Neural progenitor cell (in vitro differentiated cells): ENCODE data around the gene OSBP.

Source experiments
- EZH2 ChIP-seq: fragments of 200-600 bp; sonication (generic); IDR thresholded peaks from 2 replicates; pipeline ENCODE4 v1.6.1; 2017; ENCODE audit warnings: antibody characterized with exemption, mild to moderate bottlenecking, moderate library complexity
- EZH2phosphoT487 ChIP-seq: fragments of 200-600 bp; sonication (generic); IDR thresholded peaks from 2 replicates; pipeline ENCODE4 v1.6.1; 2017; ENCODE audit warnings: antibody characterized with exemption
- TF ChIP-seq, protein P1 (sequence below): fragments of 200-600 bp; sonication (generic); IDR thresholded peaks from 2 replicates; pipeline ENCODE4 v1.5.1; 2017; ENCODE audit warnings: antibody characterized with exemption, mild to moderate bottlenecking

GRCh38 chr11:59611570-59612565 is 3.7 kb downstream of the OSBP start:
- TF ChIP-seq EZH2phosphoT487: no peak
- TF ChIP-seq EZH2: no peak
- TF ChIP-seq, protein P1, sequence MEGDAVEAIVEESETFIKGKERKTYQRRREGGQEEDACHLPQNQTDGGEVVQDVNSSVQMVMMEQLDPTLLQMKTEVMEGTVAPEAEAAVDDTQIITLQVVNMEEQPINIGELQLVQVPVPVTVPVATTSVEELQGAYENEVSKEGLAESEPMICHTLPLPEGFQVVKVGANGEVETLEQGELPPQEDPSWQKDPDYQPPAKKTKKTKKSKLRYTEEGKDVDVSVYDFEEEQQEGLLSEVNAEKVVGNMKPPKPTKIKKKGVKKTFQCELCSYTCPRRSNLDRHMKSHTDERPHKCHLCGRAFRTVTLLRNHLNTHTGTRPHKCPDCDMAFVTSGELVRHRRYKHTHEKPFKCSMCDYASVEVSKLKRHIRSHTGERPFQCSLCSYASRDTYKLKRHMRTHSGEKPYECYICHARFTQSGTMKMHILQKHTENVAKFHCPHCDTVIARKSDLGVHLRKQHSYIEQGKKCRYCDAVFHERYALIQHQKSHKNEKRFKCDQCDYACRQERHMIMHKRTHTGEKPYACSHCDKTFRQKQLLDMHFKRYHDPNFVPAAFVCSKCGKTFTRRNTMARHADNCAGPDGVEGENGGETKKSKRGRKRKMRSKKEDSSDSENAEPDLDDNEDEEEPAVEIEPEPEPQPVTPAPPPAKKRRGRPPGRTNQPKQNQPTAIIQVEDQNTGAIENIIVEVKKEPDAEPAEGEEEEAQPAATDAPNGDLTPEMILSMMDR: no peak
